HG03139 (cell line): ENCODE results near the gene EPN2.
"Not testable (repeated sequence)": the region's sequence is repeated elsewhere in the genome, so short reads cannot be mapped to it uniquely, and the experiment has no call there.

Source experiments
- ATAC-seq: cut with Tn5 transposase; IDR thresholded peaks from one replicate; pipeline ENCODE4 v1.9.1; 2021; ENCODE audit not compliant: unreplicated experiment

The EPN2 gene

GRCh38 chr17:19343256-19343630 is 106.1 kb downstream of the EPN2 start:
- no peak for ATAC-seq

- no peak for ATAC-seq
These were observed 106.5 kb downstream of the EPN2 start for GRCh38 chr17:19343671-19344151.

- ATAC-seq, result no peak
These were observed 107.3 kb downstream of the EPN2 start for GRCh38 chr17:19344311-19345066.

- ATAC-seq, result no peak
These were observed 107.9 kb downstream of the EPN2 start for GRCh38 chr17:19345067-19345460.

GRCh38 chr17:19345486-19346350 is 108.6 kb downstream of the EPN2 start:
- no peak for ATAC-seq

- no peak for ATAC-seq
These were observed 109.4 kb downstream of the EPN2 start for GRCh38 chr17:19346351-19347255.

- no peak for ATAC-seq
These were observed 110.3 kb downstream of the EPN2 start for GRCh38 chr17:19347323-19348080.

- no peak for ATAC-seq
These were observed 111.0 kb downstream of the EPN2 start for GRCh38 chr17:19348081-19348650.

GRCh38 chr17:19348806-19349205 is 111.6 kb downstream of the EPN2 start:
- ATAC-seq, result no peak

- ATAC-seq, result not testable (repeated sequence)
These were observed 116.2 kb downstream of the EPN2 start for GRCh38 chr17:19353401-19353800.

GRCh38 chr17:19354748-19355147 is 117.6 kb downstream of the EPN2 start:
- no peak for ATAC-seq

GRCh38 chr17:19357351-19357750 is 120.2 kb downstream of the EPN2 start:
- no peak for ATAC-seq

GRCh38 chr17:19357761-19358160 is 120.6 kb downstream of the EPN2 start:
- ATAC-seq, result no peak

- no peak for ATAC-seq
These were observed 122.0 kb downstream of the EPN2 start for GRCh38 chr17:19359151-19359550.

- no peak for ATAC-seq
These were observed 122.7 kb downstream of the EPN2 start for GRCh38 chr17:19359856-19360255.

GRCh38 chr17:19360772-19361171 is 123.6 kb downstream of the EPN2 start:
- ATAC-seq, result no peak

- no peak for ATAC-seq
These were observed 124.2 kb downstream of the EPN2 start for GRCh38 chr17:19361326-19361725.

- ATAC-seq, result no peak
These were observed 124.7 kb downstream of the EPN2 start for GRCh38 chr17:19361944-19362276.

- ATAC-seq, result peak; percentile 71
These were observed 125.3 kb downstream of the EPN2 start, which contains the start of gene B9D1 for GRCh38 chr17:19362277-19363113. Gene B9D1 (minus strand): TSS chr17:19362723. CDS start chr17:19362569, 154 bp downstream.
